Stimulated activated CD8-positive, alpha-beta memory T cell treated with anti-CD3 and anti-CD28 coated beads, Interleukin-4, amount 100 ng/mL, for 4 hours (primary cell): ENCODE results near the gene SLC9A4.
"Not testable (repeated sequence)": the region's sequence is repeated elsewhere in the genome, so short reads cannot be mapped to it uniquely, and the experiment has no call there.

Experiments
- DNase-seq, 2 donors: peaks; one replicate each; pipeline ENCODE4 v3.0.0-alpha.2; 2020; ENCODE audit warnings: low read depth in 2 of 2, low spot score in 1 of 2

Gene SLC9A4

GRCh38 chr2:102547462-102547861 lies 74.4 kb downstream of the SLC9A4 start:
- no peak for DNase-seq

GRCh38 chr2:102549027-102549426 lies 76.0 kb downstream of the SLC9A4 start:
- no peak for DNase-seq

- DNase-seq = no peak
Measured at GRCh38 chr2:102550151-102550550, 77.1 kb downstream of the SLC9A4 start.

GRCh38 chr2:102551329-102552096 lies 78.5 kb downstream of the SLC9A4 start:
- DNase-seq = no peak

GRCh38 chr2:102553601-102554000 lies 80.6 kb downstream of the SLC9A4 start:
- no peak for DNase-seq

- DNase-seq = no peak
Measured at GRCh38 chr2:102558463-102558862, 85.4 kb downstream of the SLC9A4 start.

GRCh38 chr2:102562542-102562941 lies 89.5 kb downstream of the SLC9A4 start:
- not testable (repeated sequence) for DNase-seq

GRCh38 chr2:102575888-102576287 lies 102.9 kb downstream of the SLC9A4 start:
- DNase-seq = no peak

GRCh38 chr2:102578376-102578775 lies 105.3 kb downstream of the SLC9A4 start:
- DNase-seq = no peak

- no peak for DNase-seq
Measured at GRCh38 chr2:102581911-102582310, 108.9 kb downstream of the SLC9A4 start.

GRCh38 chr2:102582845-102583244 lies 109.8 kb downstream of the SLC9A4 start:
- DNase-seq = no peak
